ENCODE measurements around the gene F2. TPM values are rescaled to one million over a fixed set of nuclear protein-coding genes. Genes with fewer than 3 reads are reported as not detected.

The F2 gene
- total RNA-seq, 1 donor from 2014 or later: 0.30 TPM

DNA sequence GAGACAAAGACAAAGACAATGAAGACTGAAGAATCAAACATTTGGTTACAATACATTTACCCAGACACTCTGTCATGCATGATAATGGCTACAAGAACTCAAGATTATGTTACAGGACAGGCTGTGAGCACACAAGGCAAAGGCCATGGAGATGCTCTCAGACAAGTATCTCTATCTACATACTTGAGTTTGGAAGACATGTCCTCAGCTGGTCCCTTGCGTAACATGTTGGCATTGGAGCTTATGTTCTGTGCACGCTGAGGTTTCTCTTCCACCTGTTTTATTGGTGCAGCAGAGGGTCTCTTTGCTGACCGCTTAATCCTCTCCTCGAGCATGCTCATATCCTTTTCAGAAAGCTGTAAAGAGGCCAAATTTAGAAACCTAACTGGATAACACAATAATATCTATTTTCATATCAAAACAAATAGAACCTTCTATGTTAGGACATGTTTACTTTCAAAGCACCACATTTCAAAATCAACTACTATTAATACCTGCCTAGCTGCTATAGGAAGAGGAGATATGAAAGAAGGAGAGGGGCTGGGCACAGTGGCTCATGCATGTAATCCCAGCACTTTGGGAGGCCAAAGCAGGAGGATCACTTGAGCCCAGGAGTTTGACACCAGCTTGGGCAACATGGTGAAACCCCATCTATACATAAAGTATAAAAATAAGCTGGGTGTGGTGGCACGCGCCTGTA lies 41.6 kb downstream of the F2 start:
- H3K36me3 Mint-ChIP-seq (ENCODE audit: low read depth): peaks cover 65% of the 10 kb centered on the region
- no peaks in the 10 kb centered on the region for H3K9me3 Mint-ChIP-seq
- no peak overlapping the region for H3K4me3 Mint-ChIP-seq
- no peaks in the 10 kb centered on the region for H3K4me1 Mint-ChIP-seq
- DNase-seq: no peak
- no peak overlapping the region for H3K27ac Mint-ChIP-seq
- intact Hi-C loops (cut with micrococcal nuclease): loop anchor here (5.0 kb wide), 1 partner anchor 42 kb away; no protein-coding TSS in a partner anchor
- no peaks in the 10 kb centered on the region for H3K27me3 Mint-ChIP-seq

DNA sequence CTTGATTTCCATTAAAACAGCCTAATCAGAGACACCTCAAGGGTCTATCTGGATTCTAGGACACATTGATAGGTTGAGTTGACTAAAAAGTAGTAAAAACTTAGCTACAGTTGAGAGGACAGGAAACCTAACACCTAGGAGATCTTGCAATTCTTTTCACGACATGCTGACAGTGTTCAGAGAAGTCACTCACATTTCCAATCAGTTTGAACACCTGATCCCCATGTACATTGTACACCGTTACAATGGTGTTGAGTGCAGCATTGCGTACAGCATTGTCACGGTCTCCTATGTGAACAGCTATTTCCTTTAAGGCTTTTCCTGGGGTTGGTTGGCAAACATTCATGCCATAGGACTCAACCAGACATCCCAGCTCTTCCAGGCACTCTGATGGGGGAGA lies 42.8 kb downstream of the F2 start:
- intact Hi-C loops (cut with micrococcal nuclease): loop anchor here (5.0 kb wide), 1 partner anchor 40 kb away; no protein-coding TSS in a partner anchor
- Mint-ChIP-seq H3K27me3 (no peaks in the 10 kb centered on the region), H3K36me3 (ENCODE audit: low read depth) (peaks cover 61% of the 10 kb centered on the region), H3K4me3 (no peak overlapping the region), H3K9me3 (no peaks in the 10 kb centered on the region), H3K4me1 (no peaks in the 10 kb centered on the region), H3K27ac (no peak overlapping the region)
- DNase-seq: no peak

DNA sequence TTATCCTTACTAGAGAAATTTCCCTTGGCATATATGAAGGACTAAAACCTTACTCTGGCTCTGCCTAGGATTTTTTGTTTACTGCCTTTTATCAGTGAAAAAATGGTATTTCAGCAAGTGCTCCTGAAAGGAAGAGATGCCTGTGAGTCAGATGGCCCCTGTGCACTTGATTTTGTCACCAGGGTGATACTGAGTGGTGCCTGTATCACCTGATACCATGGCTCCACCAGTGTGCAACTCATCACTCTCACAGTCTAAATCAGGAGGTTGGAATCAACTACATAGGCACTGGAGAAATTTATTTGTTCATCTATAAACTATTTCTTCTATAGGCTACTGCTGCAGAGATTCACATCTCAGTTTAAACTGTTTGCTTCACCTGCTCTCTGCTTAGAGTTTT lies 43.2 kb downstream of the F2 start:
- no peaks in the 10 kb centered on the region for H3K27me3 Mint-ChIP-seq
- H3K4me1 Mint-ChIP-seq: no peaks in the 10 kb centered on the region
- no peaks in the 10 kb centered on the region for H3K9me3 Mint-ChIP-seq
- H3K4me3 Mint-ChIP-seq: no peak overlapping the region
- intact Hi-C loops (cut with micrococcal nuclease): loop anchor here (5.0 kb wide), 1 partner anchor 40 kb away; no protein-coding TSS in a partner anchor
- peaks cover 62% of the 10 kb centered on the region for H3K36me3 Mint-ChIP-seq (ENCODE audit: low read depth)
- no peak overlapping the region for H3K27ac Mint-ChIP-seq
- no peak for DNase-seq

DNA sequence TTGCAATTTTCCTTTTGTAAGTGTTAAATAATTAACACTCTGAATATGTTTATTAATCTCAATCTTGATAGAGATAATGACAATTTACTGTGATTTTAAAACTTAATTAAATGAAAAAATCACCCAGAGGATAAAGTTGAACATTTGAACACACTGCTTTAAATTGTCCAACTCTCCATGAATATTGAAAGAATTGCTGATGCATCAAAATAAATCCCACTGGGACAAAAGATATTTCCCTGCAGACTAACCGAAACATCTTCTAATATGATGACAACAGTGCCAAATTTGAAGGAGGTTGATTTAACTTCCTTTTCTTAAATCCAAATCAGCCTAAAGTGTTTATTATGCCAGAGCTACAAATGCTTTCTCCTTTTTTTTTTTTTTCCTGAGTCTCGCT lies 47.6 kb downstream of the F2 start:
- no peaks in the 10 kb centered on the region for H3K27me3 Mint-ChIP-seq
- H3K4me3 Mint-ChIP-seq: no peak overlapping the region
- H3K4me1 Mint-ChIP-seq: no peaks in the 10 kb centered on the region
- no peak overlapping the region for H3K27ac Mint-ChIP-seq
- intact Hi-C loops (cut with micrococcal nuclease): no loop called here
- H3K36me3 Mint-ChIP-seq (ENCODE audit: low read depth): peaks cover 48% of the 10 kb centered on the region
- H3K9me3 Mint-ChIP-seq: no peaks in the 10 kb centered on the region
- DNase-seq: no peak

DNA sequence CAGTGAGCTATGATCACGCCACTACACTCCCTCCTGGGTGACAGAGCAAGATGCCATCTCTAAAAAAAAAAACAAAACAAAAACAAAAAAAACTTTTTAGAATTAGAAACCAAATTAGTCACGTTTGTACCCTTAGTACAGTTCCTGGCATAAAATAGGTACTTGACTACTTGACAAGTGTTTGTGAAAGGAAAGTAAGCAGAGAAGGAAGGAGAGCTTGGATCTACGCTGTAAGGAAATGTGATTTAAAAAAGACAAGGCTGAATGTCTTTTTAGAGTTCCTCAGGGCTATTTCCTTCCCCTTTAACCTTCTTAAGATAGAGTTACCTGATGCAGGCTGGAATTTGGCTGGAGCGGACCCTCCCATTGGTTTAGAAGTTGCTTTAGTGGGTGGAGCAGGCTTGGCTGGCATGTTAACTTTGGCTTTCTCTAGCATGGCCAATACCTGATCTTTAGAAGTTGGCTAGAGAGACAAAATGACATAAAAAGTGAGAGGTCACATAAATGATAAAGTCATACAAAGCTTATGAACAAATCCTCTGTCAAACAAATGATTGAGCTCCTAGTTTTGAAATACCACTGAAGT lies 50.7 kb downstream of the F2 start:
- peaks cover 44% of the 10 kb centered on the region for H3K36me3 Mint-ChIP-seq (ENCODE audit: low read depth)
- H3K9me3 Mint-ChIP-seq: no peaks in the 10 kb centered on the region
- no peaks in the 10 kb centered on the region for H3K27me3 Mint-ChIP-seq
- intact Hi-C loops (cut with micrococcal nuclease): no loop called here
- H3K27ac Mint-ChIP-seq: no peak overlapping the region
- DNase-seq: no peak
- no peak overlapping the region for H3K4me3 Mint-ChIP-seq
- H3K4me1 Mint-ChIP-seq: no peaks in the 10 kb centered on the region

DNA sequence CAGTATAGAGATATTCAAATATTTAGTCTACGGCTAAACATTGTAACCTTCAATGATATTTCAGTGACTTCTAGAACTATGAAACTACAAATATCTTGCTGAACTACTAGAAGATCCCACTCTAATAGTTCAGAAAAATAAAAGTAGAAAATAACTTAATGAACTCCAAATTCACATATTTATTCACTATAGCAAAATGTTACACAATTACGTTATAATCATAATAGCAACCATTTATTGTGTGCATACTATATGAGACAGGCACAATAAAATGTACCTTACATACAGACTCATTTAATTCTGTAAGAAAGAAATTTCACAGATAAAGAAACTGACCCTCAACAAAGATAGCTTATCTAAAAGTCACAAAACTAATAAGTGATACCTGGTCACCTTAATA lies 57.9 kb downstream of the F2 start:
- intact Hi-C loops (cut with micrococcal nuclease): no loop called here
- H3K27ac Mint-ChIP-seq: no peak overlapping the region

DNA sequence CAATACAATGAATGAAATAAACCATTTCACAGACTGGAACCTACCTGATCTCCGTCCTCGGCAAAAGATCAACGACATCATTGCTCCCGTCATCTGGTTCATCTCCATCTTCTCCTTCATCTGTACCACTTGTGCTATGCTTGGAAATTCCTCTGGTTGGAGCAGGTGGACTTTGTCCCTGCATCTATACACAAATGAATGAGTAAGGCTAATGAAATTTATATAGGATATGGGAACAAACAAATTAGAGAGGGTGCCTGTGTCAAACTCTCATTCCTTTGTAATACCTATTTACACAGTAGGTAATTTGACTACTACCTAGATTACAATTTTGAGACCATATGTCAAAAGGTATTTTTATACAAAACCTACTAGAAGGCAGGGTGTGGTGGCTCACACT lies 59.4 kb downstream of the F2 start:
- DNase-seq: no peak
- Mint-ChIP-seq H3K36me3 (ENCODE audit: low read depth) (peaks cover 62% of the 10 kb centered on the region), H3K27me3 (no peaks in the 10 kb centered on the region), H3K4me3 (no peak overlapping the region), H3K27ac (no peak overlapping the region), H3K4me1 (no peaks in the 10 kb centered on the region), H3K9me3 (no peaks in the 10 kb centered on the region)
- intact Hi-C loops (cut with micrococcal nuclease): no loop called here

More for the DNA sequence above, 57.9 kb downstream of the F2 start:
- no peak for DNase-seq
- H3K4me3 Mint-ChIP-seq: no peak overlapping the region
- peaks cover 68% of the 10 kb centered on the region for H3K36me3 Mint-ChIP-seq (ENCODE audit: low read depth)
- H3K9me3 Mint-ChIP-seq: no peaks in the 10 kb centered on the region
- no peaks in the 10 kb centered on the region for H3K27me3 Mint-ChIP-seq
- H3K4me1 Mint-ChIP-seq: no peaks in the 10 kb centered on the region

Other genes with a start within 250 kb of the F2 start
- 27.7 and 34.9 TPM in 2 replicates for gene AMBRA1, start 125.2 kb upstream of the F2 start, total RNA-seq
- 4.3 and 4.5 TPM in 2 replicates for gene HARBI1, start 102.0 kb upstream of the F2 start, total RNA-seq
- gene ATG13, start 101.7 kb upstream of the F2 start, total RNA-seq: 55.4 and 55.6 TPM in 2 replicates
- 59.1 and 61.7 TPM in 2 replicates for gene ARHGAP1, start 18.6 kb upstream of the F2 start, total RNA-seq
- 12.9 and 14.1 TPM in 2 replicates for gene ZNF408, start 18.2 kb upstream of the F2 start, total RNA-seq
- 124 and 133 TPM in 2 replicates for gene CKAP5, start 127.1 kb downstream of the F2 start, total RNA-seq
- gene LRP4, start 199.3 kb downstream of the F2 start, total RNA-seq: 0.12 and 0.31 TPM in 2 replicates
- 16.9 and 18.0 TPM in 2 replicates for gene CSTPP1, start 217.5 kb downstream of the F2 start, total RNA-seq

Data from activated CD4-positive, alpha-beta T cell treated with anti-CD3 and anti-CD28 coated beads, Interleukin-2, amount 10 ng/mL, durations not matched to agents 24 days and 14 days (primary cell).